ENCODE data around the gene MAGEA3.
"Not testable (repeated sequence)": the region's sequence is repeated elsewhere in the genome, so short reads cannot be mapped to it uniquely, and the experiment has no call there.

The MAGEA3 gene

GRCh38 chrX:152697952-152698931 lies at the start of gene MAGEA3:
MAGEA3 (plus strand) TSS chrX:152698794; CDS start chrX:152700833, 2,039 bp downstream.
- DNase-seq, result not testable (repeated sequence)

DNA sequence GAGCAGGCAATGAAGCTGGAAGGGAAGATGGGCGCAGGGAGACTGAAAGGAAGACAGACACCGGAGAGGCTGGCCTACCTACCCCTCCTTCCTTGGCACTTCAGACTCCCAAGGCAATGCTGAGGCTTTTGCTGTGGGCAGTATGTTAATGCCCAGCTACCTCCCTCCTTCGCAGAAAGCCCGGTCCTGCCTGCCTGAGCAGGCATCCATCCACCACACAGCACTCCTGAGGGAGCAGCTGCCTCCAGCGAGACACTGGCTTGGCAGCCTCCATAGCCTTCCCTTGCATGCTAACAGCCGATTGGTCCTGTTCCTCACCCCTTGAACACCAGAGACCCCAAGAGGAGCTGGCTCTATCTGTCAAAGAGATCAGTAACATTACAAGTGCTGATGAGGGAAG lies 46.5 kb upstream of the MAGEA3 start:
- DNase-seq, result no peak

GRCh38 chrX:152652467-152652866 lies 46.1 kb upstream of the MAGEA3 start:
- DNase-seq, result no peak

DNA sequence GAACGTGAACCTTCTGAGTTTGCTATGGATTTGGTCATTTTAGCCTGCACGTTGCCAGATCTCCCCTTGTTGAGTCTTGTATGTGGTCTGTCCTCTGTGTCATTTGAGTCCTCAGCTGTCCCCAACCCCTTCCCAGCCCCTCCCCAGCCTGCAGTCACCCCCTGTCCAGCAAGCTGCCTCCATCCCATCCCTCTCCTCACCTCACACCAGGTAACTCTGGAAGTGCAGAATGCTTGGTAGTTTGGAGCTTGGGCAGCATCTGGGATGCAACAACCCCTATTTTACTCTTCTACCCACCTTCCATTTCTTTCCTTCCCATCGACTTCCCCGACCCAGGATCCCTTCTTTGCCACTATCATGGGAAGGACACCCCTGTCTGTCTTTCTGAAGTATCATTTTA lies 42.5 kb upstream of the MAGEA3 start:
- DNase-seq, result no peak

DNA sequence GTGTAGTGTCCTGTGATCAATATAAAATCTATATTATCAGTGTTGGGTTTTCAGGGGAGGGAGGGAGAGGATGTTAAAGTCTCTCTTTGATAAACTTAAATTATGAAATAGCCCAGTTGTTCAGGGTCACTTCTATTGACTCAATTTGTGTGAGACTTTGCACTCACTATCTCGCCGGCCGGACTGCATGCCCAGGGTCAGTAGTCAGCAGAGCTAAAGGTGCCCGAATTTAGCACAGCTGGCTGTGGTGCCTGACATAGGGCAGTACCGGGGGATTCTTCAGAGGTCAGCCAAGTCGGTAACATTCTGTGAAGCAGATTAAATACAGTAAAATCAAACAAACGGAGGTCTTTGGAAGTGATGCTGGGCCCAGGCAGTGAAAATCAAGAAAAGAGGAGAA lies 41.7 kb upstream of the MAGEA3 start:
- no peak for DNase-seq

- DNase-seq, result no peak
Observed at GRCh38 chrX:152658302-152658701, 40.3 kb upstream of the MAGEA3 start.

- no peak for DNase-seq
Observed at GRCh38 chrX:152663086-152663485, 35.5 kb upstream of the MAGEA3 start.

GRCh38 chrX:152674135-152674534 lies 24.5 kb upstream of the MAGEA3 start:
- DNase-seq, result no peak

GRCh38 chrX:152674652-152675051 lies 23.9 kb upstream of the MAGEA3 start:
- not testable (repeated sequence) for DNase-seq

- DNase-seq, result not testable (repeated sequence)
Observed at GRCh38 chrX:152681012-152681411, 17.6 kb upstream of the MAGEA3 start.

DNA sequence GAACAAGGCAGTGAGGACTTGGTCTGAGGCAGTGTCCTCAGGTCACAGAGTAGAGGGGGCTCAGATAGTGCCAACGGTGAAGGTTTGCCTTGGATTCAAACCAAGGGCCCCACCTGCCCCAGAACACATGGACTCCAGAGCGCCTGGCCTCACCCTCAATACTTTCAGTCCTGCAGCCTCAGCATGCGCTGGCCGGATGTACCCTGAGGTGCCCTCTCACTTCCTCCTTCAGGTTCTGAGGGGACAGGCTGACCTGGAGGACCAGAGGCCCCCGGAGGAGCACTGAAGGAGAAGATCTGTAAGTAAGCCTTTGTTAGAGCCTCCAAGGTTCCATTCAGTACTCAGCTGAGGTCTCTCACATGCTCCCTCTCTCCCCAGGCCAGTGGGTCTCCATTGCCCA lies 1.8 kb downstream of the MAGEA3 start:
- DNase-seq, result not testable (repeated sequence)

DNA sequence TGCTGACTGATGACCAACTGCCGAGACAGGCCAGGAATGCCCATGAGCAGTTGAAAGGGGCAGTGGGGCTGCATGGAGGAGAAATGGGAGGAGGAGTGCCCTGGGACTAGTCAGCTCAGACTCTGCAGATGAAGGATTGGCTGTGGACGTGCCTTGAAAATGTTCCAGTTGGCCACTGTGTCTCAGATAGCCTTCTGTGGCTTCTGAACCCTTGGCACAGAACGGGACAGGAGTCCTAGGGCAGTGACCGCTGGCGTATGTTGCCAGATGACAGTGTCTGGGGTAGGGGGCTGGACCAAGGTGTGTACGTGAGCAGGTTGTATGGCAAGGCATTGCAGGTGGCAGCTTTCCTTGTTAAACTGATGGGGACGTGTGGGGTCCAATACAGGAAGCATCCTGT lies 7.9 kb downstream of the MAGEA3 start:
- DNase-seq, result not testable (repeated sequence)

- not testable (repeated sequence) for DNase-seq
Observed at GRCh38 chrX:152709173-152709572, 10.6 kb downstream of the MAGEA3 start, which contains the start of gene CSAG2. CSAG2 (minus strand) TSS chrX:152709273; CDS start chrX:152709112, 161 bp downstream.

DNA sequence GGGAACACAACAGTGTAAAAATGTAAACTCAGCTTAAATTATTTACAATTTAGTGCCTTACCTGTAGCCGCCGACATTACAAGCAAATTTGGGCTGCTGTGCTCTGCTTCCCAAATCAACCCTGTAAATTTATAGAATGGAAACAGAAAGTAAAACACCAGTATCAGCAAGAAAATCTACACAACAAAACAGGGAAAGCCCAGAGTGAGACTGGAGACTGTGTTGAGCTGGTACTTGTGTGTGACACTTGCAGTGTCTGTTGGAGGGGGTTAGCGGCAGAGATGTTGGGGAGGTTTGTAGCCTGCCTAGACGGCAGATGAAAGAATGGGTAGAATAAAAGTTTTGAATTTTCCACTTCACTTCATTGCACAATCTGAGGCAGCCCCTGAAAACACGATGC lies 14.6 kb downstream of the MAGEA3 start:
- not testable (repeated sequence) for DNase-seq

DNA sequence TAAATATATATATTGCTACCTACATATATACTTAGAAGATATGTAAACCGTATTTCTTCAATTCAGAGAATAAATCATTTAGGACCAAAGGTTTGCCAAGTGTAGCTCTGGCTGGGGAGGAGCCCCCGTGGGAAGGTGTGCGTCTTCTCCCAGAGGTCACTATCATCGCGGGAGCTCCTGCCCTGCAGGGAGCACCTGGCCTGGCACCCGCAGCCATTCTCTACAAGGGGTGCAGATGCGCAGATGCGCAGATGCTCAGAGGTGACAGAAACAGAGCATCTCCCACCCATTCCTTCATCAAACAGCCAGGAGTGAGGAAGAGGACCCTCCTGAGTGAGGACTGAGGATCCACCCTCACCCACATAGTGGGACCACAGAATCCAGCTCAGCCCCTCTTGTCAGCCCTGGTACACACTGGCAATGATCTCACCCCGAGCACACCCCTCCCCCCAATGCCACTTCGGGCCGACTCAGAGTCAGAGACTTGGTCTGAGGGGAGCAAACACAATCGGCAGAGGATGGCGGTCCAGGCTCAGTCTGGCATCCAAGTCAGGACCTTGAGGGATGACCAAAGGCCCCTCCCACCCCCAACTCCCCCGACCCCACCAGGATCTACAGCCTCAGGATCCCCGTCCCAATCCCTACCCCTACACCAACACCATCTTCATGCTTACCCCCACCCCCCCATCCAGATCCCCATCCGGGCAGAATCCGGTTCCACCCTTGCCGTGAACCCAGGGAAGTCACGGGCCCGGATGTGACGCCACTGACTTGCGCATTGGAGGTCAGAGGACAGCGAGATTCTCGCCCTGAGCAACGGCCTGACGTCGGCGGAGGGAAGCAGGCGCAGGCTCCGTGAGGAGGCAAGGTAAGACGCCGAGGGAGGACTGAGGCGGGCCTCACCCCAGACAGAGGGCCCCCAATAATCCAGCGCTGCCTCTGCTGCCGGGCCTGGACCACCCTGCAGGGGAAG lies 15.5 kb downstream of the MAGEA3 start, which contains the start of gene MAGEA2B:
Gene MAGEA2B (plus strand): TSS at position 814 of the 973 bp plus-strand sequence. CDS start 2,479 bp downstream, outside the sequence.
- not testable (repeated sequence) for DNase-seq

- DNase-seq, result no peak
Observed at GRCh38 chrX:152725409-152725808, 26.8 kb downstream of the MAGEA3 start.

GRCh38 chrX:152733261-152733975 lies 34.8 kb downstream of the MAGEA3 start, which contains the start of the genes CSAG1 and MAGEA12:
CSAG1 (minus strand) TSS chrX:152733721; CDS start chrX:152732460, 1,261 bp downstream.
MAGEA12 (plus strand) TSS chrX:152733757; CDS start chrX:152736162, 2,405 bp downstream.
- peak; percentile 27 for DNase-seq

GRCh38 chrX:152734143-152734858 lies 35.7 kb downstream of the MAGEA3 start:
- DNase-seq, result not testable (repeated sequence)

DNA sequence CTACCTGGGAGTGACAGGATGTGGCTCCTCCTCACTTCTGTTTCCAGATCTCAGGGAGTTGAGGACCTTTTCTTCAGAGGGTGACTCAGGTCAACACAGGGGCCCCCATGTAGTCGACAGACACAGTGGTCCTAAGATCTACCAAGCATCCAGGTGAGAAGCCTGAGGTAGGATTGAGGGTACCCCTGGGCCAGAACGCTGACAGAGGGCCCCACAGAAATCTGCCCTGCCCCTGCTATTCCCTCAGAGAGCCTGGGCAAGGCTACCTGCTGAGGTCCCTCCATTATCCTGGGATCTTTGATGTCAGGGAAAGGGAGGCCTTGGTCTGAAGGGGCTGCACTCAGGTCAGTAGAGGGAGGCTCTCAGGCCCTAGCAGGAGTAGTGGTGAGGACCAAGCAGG lies 36.5 kb downstream of the MAGEA3 start:
- no peak for DNase-seq

GRCh38 chrX:152735860-152736511 lies 37.4 kb downstream of the MAGEA3 start:
- no peak for DNase-seq

GRCh38 chrX:152736528-152736927 lies 37.9 kb downstream of the MAGEA3 start:
- not testable (repeated sequence) for DNase-seq

Measured in NCI-H2081 treated with DMSO at 0.1 percent for 48 hours (cell line).